ENCODE measurements around the gene SIAH2.

GRCh38 chr3:150736316-150736719 is 26.7 kb downstream of the SIAH2 start:
- TF ChIP-seq CTCF (conservative IDR thresholded peaks at IDR 0.05; ENCODE audit: low read depth in 2 of 2) (no peak), EZH2phosphoT487 (IDR thresholded peaks at IDR 0.05; ENCODE audit: unreplicated experiment) (no peak), STAT1 (IDR thresholded peaks at IDR 0.05; ENCODE audit: unreplicated experiment) (no peak), POLR2AphosphoS5 (IDR thresholded peaks at IDR 0.05; ENCODE audit: low read depth) (no peak), EZH2 (IDR thresholded peaks at IDR 0.05; ENCODE audit: low read depth, unreplicated experiment) (no peak), REST (IDR thresholded peaks at IDR 0.05; ENCODE audit: unreplicated experiment) (no peak), JUNB (IDR thresholded peaks at IDR 0.05; ENCODE audit: unreplicated experiment) (no peak), ZNF114 (CRISPR knock-in tag; IDR thresholded peaks at IDR 0.05) (no peak), CREB1 (CRISPR knock-in tag; IDR thresholded peaks at IDR 0.05; ENCODE audit: low read depth) (peak; percentile 37; the same call in 1 of the 2 replicates)
